ENCODE data around the gene DRAP1. TPM values are rescaled to one million over a fixed set of nuclear protein-coding genes. Genes with fewer than 3 reads are reported as not detected.
"Not testable (repeated sequence)": the region's sequence is repeated elsewhere in the genome, so short reads cannot be mapped to it uniquely, and the experiment has no call there.

Gene DRAP1
- total RNA-seq, 2 experiments from 2014 or later = 68.2 to 93.2 TPM

DNA sequence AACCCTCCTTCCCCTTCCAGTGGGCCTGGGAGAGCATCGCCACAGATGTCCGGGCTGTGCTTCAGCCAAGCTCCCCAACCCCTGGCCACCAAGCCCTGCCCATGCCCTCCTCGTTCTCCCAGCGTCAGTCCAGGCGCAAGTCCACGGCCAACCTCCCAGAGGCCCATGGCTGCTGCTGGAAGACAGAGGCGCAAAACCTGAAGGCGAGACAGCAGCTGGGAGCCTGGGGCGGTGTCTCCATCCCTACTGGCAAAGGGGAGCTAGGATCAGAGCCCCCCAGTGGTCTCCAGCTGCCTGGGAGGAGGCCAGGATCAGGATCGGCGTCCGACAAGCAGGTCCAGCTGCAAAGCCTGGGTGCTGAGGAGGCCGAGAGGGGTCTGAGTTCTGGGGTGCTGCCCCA is 27.9 kb downstream of the DRAP1 start:
- Histone ChIP-seq H3K79me2 (ENCODE audit: insufficient read depth, low read depth, low read length) (no peaks in the 10 kb centered on the region), H3K4me2 (ENCODE audit: low read length) (no peak overlapping the region), H3K4me3 (ENCODE audit: low read depth, low read length, poor library complexity, severe bottlenecking) (no peak overlapping the region), H3K4me1 (ENCODE audit: insufficient read depth, low read length, poor library complexity, severe bottlenecking) (peaks cover 4% of the 10 kb centered on the region), H3K9me2 (ENCODE audit: insufficient read depth, low read length) (no peaks in the 10 kb centered on the region), H2AFZ (ENCODE audit: low read length) (no peak overlapping the region), H3K27ac (ENCODE audit: low read depth, low read length, poor library complexity, severe bottlenecking) (no peak overlapping the region), H4K20me1 (ENCODE audit: insufficient read depth, low read length) (no peaks in the 10 kb centered on the region), H3K9me3 (ENCODE audit: low read length) (no peaks in the 10 kb centered on the region), H3K36me3 (ENCODE audit: insufficient read depth, low read length) (no peaks in the 10 kb centered on the region)
- POLR2A ChIA-PET = interaction anchor here (0.7 kb wide), 1 partner anchor 12 kb away, joined by 3 read pairs; no protein-coding TSS in a partner anchor
- TF ChIP-seq EZH2phosphoT487 (IDR thresholded peaks at IDR 0.05; ENCODE audit: borderline replicate concordance, low read depth, low read length) (no peak), CTCF (conservative IDR thresholded peaks at IDR 0.05; ENCODE audit: low read length) (no peak)
- CTCF ChIA-PET (ENCODE audit: unreplicated experiment) = no interaction called here
- intact Hi-C loops (cut with micrococcal nuclease; ENCODE audit: unreplicated experiment) = no loop called here
- no TSS peak for BruUV-seq (replicated peaks)
- no peak for DNase-seq (ENCODE audit: low spot score)

GRCh38 chr11:65947603-65948125 is 28.4 kb downstream of the DRAP1 start:
- ChIA-PET POLR2A (interaction anchor here (0.7 kb wide), 1 partner anchor 12 kb away, joined by 3 read pairs; no protein-coding TSS in a partner anchor), CTCF (ENCODE audit: unreplicated experiment) (no interaction called here)
- H3K36me3 ChIP-seq (ENCODE audit: insufficient read depth, low read length) = no peaks in the 10 kb centered on the region
- no TSS peak for BruUV-seq (replicated peaks)
- intact Hi-C loops (cut with micrococcal nuclease; ENCODE audit: unreplicated experiment) = no loop called here
- no peaks in the 10 kb centered on the region for H3K79me2 ChIP-seq (ENCODE audit: insufficient read depth, low read depth, low read length)
- no peaks in the 10 kb centered on the region for H3K9me2 ChIP-seq (ENCODE audit: insufficient read depth, low read length)
- no peak overlapping the region for H3K4me3 ChIP-seq (ENCODE audit: low read depth, low read length, poor library complexity, severe bottlenecking)
- TF ChIP-seq CTCF (conservative IDR thresholded peaks at IDR 0.05; ENCODE audit: low read length) (no peak), EZH2phosphoT487 (IDR thresholded peaks at IDR 0.05; ENCODE audit: borderline replicate concordance, low read depth, low read length) (no peak)
- no peaks in the 10 kb centered on the region for H4K20me1 ChIP-seq (ENCODE audit: insufficient read depth, low read length)
- peaks cover 4% of the 10 kb centered on the region for H3K4me1 ChIP-seq (ENCODE audit: insufficient read depth, low read length, poor library complexity, severe bottlenecking)
- no peak overlapping the region for H3K4me2 ChIP-seq (ENCODE audit: low read length)
- no peak overlapping the region for H3K27ac ChIP-seq (ENCODE audit: low read depth, low read length, poor library complexity, severe bottlenecking)
- no peaks in the 10 kb centered on the region for H3K9me3 ChIP-seq (ENCODE audit: low read length)
- no peak for DNase-seq (ENCODE audit: low spot score)
- H2AFZ ChIP-seq (ENCODE audit: low read length) = no peak overlapping the region

DNA sequence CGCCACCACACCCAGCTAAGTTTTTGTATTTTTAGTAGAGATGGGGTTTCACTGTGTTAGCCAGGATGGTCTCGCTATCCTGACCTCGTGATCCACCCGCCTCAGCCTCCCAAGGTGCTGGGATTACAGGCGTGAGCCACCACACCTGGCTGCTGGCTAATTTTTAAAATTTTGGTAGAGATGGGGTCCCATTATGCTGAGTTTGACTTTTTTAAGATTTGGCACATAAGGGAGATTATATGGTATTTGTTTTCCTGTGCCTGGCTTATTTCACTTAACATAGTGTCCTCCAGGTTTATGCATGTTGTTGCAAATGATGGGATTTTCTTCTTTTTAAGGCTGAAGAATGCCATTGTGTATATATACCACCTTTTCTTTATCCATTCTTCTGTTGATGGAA is 31.5 kb downstream of the DRAP1 start:
- H2AFZ ChIP-seq (ENCODE audit: low read length); H4K20me1 ChIP-seq (ENCODE audit: insufficient read depth, low read length); H3K9me3 ChIP-seq (ENCODE audit: low read length); intact Hi-C loops (cut with micrococcal nuclease; ENCODE audit: unreplicated experiment); CTCF ChIA-PET (ENCODE audit: unreplicated experiment); DNase-seq (ENCODE audit: low spot score); H3K27ac ChIP-seq (ENCODE audit: low read depth, low read length, poor library complexity, severe bottlenecking); H3K4me2 ChIP-seq (ENCODE audit: low read length); H3K4me1 ChIP-seq (ENCODE audit: insufficient read depth, low read length, poor library complexity, severe bottlenecking); H3K79me2 ChIP-seq (ENCODE audit: insufficient read depth, low read depth, low read length); H3K9me2 ChIP-seq (ENCODE audit: insufficient read depth, low read length); H3K4me3 ChIP-seq (ENCODE audit: low read depth, low read length, poor library complexity, severe bottlenecking); POLR2A ChIA-PET; H3K36me3 ChIP-seq (ENCODE audit: insufficient read depth, low read length); BruUV-seq (replicated peaks): not testable (repeated sequence)

GRCh38 chr11:65951641-65952040 is 32.4 kb downstream of the DRAP1 start:
- H3K36me3 ChIP-seq (ENCODE audit: insufficient read depth, low read length); CTCF ChIA-PET (ENCODE audit: unreplicated experiment); BruUV-seq (replicated peaks); intact Hi-C loops (cut with micrococcal nuclease; ENCODE audit: unreplicated experiment); H3K4me2 ChIP-seq (ENCODE audit: low read length); H3K79me2 ChIP-seq (ENCODE audit: insufficient read depth, low read depth, low read length); DNase-seq (ENCODE audit: low spot score); H4K20me1 ChIP-seq (ENCODE audit: insufficient read depth, low read length); H3K4me1 ChIP-seq (ENCODE audit: insufficient read depth, low read length, poor library complexity, severe bottlenecking); H3K9me2 ChIP-seq (ENCODE audit: insufficient read depth, low read length); H2AFZ ChIP-seq (ENCODE audit: low read length); H3K4me3 ChIP-seq (ENCODE audit: low read depth, low read length, poor library complexity, severe bottlenecking); H3K9me3 ChIP-seq (ENCODE audit: low read length); H3K27ac ChIP-seq (ENCODE audit: low read depth, low read length, poor library complexity, severe bottlenecking): not testable (repeated sequence)
- POLR2A ChIA-PET = interaction anchor here (0.9 kb wide), 1 partner anchor 23 kb away, joined by 3 read pairs; no protein-coding TSS in a partner anchor

Data from OCI-LY7 (cell line).